Neutrophil (primary cell): ENCODE data around the gene CSF1R.

ENCODE experiments used
- H3K27ac ChIP-seq: fragments of 200-600 bp; sonication (generic); 2 replicates; pipeline ENCODE4 v1.5.1; 2016; ENCODE audit warnings: mild to moderate bottlenecking, moderate library complexity
- H3K27me3 ChIP-seq: fragments of 200-600 bp; sonication (generic); 2 replicates; pipeline ENCODE4 v1.6.0; 2016; ENCODE audit warnings: mild to moderate bottlenecking
- H3K36me3 ChIP-seq: fragments of 200-600 bp; sonication (generic); 2 replicates; pipeline ENCODE4 v1.5.1; 2017
- H3K4me1 ChIP-seq, 2 experiments: fragments of 200-600 bp in 1 of 2; sonication (generic) in 1 of 2; 1 replicate in 1 of 2; 2 replicates in 1 of 2; pipeline versions ENCODE4 v1.5.1 to v1.6.1; 2013 to 2016; ENCODE audit warnings: low read depth in 1 of 2, low read length in 1 of 2, mild to moderate bottlenecking in 1 of 2, moderate library complexity in 1 of 2; ENCODE audit not compliant: control insufficient read depth in 1 of 2, insufficient read depth in 1 of 2
- H3K4me3 ChIP-seq, 2 experiments: fragments of 200-600 bp in 1 of 2; sonication (generic) in 1 of 2; 1 replicate in 1 of 2; 2 replicates in 1 of 2; pipeline ENCODE4 v1.5.1; 2013 to 2016; ENCODE audit warnings: low read depth in 1 of 2, low read length in 1 of 2, mild to moderate bottlenecking in 1 of 2, moderate library complexity in 1 of 2
- H3K9me3 ChIP-seq: fragments of 200-600 bp; sonication (generic); 2 replicates; pipeline ENCODE4 v1.5.1; 2016
- TF ChIP-seq, protein P1 (sequence below): fragments of 200-600 bp; sonication (generic); IDR thresholded peaks from 2 replicates; pipeline ENCODE4 v1.5.1; 2016; ENCODE audit warnings: antibody characterized with exemption

The CSF1R gene

DNA sequence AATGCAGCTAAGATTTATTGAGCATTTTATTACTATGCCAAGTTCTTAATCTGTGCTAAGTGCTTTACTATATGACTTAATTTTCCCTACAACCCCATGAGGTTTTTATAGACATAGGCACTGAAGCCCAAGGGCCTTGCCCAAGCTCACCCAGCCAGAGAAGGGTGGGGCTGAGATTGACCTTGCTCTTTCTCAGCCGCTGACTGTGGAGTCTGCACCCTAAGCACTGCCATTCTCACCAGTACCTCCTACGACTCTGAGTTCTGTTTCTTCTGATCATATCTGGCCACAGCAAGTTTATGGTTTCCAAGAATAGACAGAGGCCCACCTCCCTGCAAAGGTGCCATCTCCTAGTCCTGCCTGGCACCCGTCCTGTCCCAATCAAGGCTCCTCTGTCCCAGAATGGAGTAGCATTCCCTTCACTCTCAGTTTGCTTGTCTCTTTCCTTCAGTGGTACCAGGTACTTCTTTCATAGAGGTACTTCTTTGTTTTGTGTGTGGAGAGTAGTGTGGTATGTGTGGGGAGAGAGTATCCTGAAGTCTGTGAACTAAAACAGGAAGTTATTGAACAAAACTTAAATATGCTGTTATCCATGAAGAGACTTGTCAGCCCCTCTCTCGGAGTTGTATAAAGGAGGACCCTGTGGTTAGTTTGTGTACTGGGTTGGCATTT lies 42.6 kb downstream of the CSF1R start:
- no peaks in the 10 kb centered on the region for H3K4me1 ChIP-seq
- H3K27me3 ChIP-seq = no peaks in the 10 kb centered on the region
- H3K27ac ChIP-seq = no peak overlapping the region
- H3K9me3 ChIP-seq = no peaks in the 10 kb centered on the region
- peaks cover 94% of the 10 kb centered on the region for H3K36me3 ChIP-seq
- TF ChIP-seq, protein P1, sequence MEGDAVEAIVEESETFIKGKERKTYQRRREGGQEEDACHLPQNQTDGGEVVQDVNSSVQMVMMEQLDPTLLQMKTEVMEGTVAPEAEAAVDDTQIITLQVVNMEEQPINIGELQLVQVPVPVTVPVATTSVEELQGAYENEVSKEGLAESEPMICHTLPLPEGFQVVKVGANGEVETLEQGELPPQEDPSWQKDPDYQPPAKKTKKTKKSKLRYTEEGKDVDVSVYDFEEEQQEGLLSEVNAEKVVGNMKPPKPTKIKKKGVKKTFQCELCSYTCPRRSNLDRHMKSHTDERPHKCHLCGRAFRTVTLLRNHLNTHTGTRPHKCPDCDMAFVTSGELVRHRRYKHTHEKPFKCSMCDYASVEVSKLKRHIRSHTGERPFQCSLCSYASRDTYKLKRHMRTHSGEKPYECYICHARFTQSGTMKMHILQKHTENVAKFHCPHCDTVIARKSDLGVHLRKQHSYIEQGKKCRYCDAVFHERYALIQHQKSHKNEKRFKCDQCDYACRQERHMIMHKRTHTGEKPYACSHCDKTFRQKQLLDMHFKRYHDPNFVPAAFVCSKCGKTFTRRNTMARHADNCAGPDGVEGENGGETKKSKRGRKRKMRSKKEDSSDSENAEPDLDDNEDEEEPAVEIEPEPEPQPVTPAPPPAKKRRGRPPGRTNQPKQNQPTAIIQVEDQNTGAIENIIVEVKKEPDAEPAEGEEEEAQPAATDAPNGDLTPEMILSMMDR = no peak
- H3K4me3 ChIP-seq = no peak overlapping the region

DNA sequence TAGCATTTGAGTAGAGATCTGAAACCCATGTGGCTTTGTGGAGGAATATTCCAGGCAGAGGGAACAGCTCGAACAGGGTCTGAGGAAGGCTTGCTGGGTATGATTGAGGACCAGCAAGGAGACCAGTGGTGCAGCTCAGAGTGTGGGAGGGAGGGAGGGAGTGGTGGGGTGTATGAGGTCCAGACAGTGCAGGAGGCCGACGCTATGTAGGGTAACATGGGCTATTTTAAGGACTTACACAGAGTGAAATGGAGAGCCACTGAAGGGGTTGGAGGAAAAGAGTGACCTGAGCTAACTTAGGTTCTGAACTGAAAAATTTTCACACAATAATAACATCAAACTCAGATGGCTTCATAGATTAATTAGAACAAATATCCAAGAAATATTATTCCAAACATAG lies 43.9 kb downstream of the CSF1R start:
- Histone ChIP-seq H3K4me3 (no peak overlapping the region), H3K27ac (no peak overlapping the region), H3K9me3 (no peaks in the 10 kb centered on the region), H3K36me3 (peaks cover 94% of the 10 kb centered on the region), H3K27me3 (no peaks in the 10 kb centered on the region), H3K4me1 (no peaks in the 10 kb centered on the region)
- TF ChIP-seq, protein P1 = no peak

DNA sequence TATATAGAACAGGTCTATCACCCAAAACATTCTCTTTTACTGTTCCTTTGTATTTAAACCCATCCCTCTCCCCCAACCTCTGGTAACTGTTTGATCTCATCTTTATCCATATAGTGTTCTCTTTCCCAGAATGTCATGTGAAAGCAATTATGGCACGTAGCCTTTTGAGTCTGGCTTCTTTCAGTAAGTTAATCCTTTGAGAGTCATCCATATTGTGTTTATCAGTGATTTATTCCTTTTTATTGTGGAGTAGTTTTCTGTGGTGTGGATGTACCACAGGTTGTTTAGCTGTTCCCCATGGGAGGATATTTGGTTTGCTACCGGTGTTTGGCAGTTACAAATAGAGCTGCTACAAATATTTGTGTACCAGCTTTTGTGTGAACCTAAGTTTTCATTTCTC lies 47.8 kb downstream of the CSF1R start:
- no peak overlapping the region for H3K4me3 ChIP-seq
- no peak overlapping the region for H3K27ac ChIP-seq
- peaks cover 96% of the 10 kb centered on the region for H3K36me3 ChIP-seq
- H3K4me1 ChIP-seq = no peaks in the 10 kb centered on the region
- no peaks in the 10 kb centered on the region for H3K9me3 ChIP-seq
- H3K27me3 ChIP-seq = no peaks in the 10 kb centered on the region
- TF ChIP-seq, protein P1 = no peak

DNA sequence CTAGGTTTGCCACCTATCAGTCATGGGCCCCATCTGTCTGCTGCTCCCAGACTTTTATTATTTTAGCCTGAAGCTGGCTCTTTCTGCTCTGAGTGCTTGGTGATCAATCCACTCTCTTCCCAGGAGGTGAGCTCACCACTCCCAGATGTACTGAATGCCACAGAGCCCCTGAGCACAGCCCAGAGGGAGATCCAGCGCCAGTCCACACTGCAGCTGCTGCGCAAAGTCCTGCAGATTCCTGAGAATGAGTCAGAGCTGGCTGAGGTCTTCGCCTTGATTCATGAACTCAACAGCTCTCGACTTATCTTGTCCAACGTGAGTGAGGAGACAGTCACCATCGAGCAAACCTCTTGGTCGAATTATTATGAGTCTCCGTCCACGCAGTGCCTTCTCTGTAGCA lies 49.8 kb downstream of the CSF1R start:
- Histone ChIP-seq H3K9me3 (no peaks in the 10 kb centered on the region), H3K27me3 (no peaks in the 10 kb centered on the region), H3K4me1 (no peaks in the 10 kb centered on the region), H3K36me3 (peaks cover 96% of the 10 kb centered on the region), H3K27ac (no peak overlapping the region), H3K4me3 (no peak overlapping the region)
- TF ChIP-seq, protein P1 = no peak

DNA sequence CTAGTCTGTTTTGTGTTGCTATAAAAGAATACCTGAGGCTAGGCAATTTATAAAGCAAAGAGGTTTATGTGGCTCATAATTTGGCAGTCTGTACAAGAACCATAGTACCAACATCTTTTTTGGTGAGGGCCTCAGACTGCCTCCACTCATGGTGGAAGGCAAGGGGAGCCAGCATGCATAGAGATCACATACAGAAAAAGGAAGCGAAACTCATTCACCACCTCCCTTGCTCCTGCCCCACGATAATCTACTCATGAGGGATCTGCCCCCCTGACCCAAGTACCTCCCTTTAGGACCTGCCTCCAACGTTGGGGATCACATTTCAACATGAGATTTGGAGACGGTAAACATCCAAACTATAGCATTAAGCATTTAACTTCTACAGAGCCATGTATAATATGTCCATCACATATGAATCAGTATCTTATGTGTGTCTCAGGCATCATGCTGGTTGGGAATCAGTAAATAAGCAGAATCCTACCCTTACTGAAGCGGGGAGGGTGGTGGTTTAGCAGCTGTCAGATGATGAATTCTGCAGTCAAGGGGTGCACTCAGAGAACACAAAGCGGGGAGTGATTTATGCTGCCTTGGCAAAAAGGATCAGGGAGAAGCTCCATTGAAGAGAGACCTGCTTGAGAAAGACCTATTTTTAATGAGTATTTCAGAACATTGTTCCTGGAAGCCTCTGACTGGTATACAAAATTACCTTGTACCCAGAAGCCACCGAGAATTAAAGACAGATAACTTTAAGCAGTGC lies 51.0 kb downstream of the CSF1R start:
- TF ChIP-seq, protein P1 = no peak
- no peaks in the 10 kb centered on the region for H3K4me1 ChIP-seq
- no peak overlapping the region for H3K27ac ChIP-seq
- peaks cover 96% of the 10 kb centered on the region for H3K36me3 ChIP-seq
- H3K4me3 ChIP-seq = no peak overlapping the region
- H3K27me3 ChIP-seq = no peaks in the 10 kb centered on the region
- H3K9me3 ChIP-seq = no peaks in the 10 kb centered on the region
